ENCODE results near the gene CISH.

DNA sequence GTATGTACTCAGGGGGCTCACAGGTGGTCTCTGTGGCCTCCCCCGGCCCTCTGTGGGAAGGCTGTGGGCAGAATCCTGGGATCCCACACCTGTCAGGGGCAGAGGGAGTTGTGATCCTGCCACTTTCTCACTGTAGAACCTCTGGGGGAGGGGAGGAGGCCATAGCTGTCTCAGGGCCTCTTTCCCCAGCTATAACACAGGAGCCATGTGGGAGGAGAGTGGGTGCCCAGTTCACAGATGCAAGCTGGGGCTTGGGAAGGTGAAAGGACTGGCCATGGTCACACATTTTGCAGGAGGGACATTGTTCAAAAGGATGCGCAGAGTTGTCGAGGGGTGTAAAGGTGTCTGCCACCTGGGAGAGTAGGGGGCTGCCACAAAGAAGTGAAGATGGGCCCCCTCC lies 17.0 kb upstream of the CISH start:
- no peak for TF ChIP-seq CTCF (IDR thresholded peaks at IDR 0.05)
- TF ChIP-seq EZH2 (IDR thresholded peaks at IDR 0.05): no peak
- no peak for TF ChIP-seq EZH2phosphoT487 (IDR thresholded peaks at IDR 0.05)
